ENCODE results near the gene CTCFL.

Gene CTCFL

GRCh38 chr20:57470666-57471495 is 54.1 kb downstream of the CTCFL start:
- TF ChIP-seq MAX (IDR thresholded peaks at IDR 0.05) (no peak), CEBPB (IDR thresholded peaks at IDR 0.05) (no peak), EGR1 (IDR thresholded peaks at IDR 0.05) (no peak), FOXM1 (IDR thresholded peaks at IDR 0.05; ENCODE audit: borderline replicate concordance, low read depth) (no peak), USF1 (IDR thresholded peaks at IDR 0.05) (no peak), CREB1 (IDR thresholded peaks at IDR 0.05; ENCODE audit: low read depth) (no peak), EP300 (IDR thresholded peaks at IDR 0.05; ENCODE audit: borderline replicate concordance) (no peak), NFIC (IDR thresholded peaks at IDR 0.05) (no peak), TEAD4 (IDR thresholded peaks at IDR 0.05) (no peak), TCF12 (IDR thresholded peaks at IDR 0.05; ENCODE audit: low read depth) (no peak), RAD21 (IDR thresholded peaks at IDR 0.05; ENCODE audit: low read depth) (no peak), ZBTB7A (IDR thresholded peaks at IDR 0.05; ENCODE audit: low read depth) (no peak), TAF1 (IDR thresholded peaks at IDR 0.05; ENCODE audit: low read depth) (no peak), YY1 (IDR thresholded peaks at IDR 0.05; ENCODE audit: low read depth) (no peak)
- TF ChIP-seq, protein P1, sequence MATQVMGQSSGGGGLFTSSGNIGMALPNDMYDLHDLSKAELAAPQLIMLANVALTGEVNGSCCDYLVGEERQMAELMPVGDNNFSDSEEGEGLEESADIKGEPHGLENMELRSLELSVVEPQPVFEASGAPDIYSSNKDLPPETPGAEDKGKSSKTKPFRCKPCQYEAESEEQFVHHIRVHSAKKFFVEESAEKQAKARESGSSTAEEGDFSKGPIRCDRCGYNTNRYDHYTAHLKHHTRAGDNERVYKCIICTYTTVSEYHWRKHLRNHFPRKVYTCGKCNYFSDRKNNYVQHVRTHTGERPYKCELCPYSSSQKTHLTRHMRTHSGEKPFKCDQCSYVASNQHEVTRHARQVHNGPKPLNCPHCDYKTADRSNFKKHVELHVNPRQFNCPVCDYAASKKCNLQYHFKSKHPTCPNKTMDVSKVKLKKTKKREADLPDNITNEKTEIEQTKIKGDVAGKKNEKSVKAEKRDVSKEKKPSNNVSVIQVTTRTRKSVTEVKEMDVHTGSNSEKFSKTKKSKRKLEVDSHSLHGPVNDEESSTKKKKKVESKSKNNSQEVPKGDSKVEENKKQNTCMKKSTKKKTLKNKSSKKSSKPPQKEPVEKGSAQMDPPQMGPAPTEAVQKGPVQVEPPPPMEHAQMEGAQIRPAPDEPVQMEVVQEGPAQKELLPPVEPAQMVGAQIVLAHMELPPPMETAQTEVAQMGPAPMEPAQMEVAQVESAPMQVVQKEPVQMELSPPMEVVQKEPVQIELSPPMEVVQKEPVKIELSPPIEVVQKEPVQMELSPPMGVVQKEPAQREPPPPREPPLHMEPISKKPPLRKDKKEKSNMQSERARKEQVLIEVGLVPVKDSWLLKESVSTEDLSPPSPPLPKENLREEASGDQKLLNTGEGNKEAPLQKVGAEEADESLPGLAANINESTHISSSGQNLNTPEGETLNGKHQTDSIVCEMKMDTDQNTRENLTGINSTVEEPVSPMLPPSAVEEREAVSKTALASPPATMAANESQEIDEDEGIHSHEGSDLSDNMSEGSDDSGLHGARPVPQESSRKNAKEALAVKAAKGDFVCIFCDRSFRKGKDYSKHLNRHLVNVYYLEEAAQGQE (IDR thresholded peaks at IDR 0.05; ENCODE audit: low read depth) = no peak

DNA sequence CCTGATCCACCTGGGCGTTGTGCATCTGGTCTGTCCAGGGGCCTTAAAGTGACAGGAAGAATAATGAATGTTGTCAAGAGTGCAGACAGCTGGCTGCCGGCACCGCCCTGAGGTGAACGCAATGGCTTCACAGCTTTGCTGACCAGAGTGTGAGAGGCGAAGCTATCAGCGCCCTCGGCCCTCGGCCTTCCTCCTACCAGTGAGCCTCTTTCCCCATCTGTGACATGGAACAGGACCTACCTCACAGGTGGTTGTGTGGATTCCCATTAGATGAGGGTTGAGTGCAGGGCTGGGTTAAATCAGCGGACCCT is 54.8 kb downstream of the CTCFL start:
- TF ChIP-seq USF1 (IDR thresholded peaks at IDR 0.05) = no peak
- no peak for TF ChIP-seq CEBPB (IDR thresholded peaks at IDR 0.05)
- TF ChIP-seq RAD21 (IDR thresholded peaks at IDR 0.05; ENCODE audit: low read depth) = no peak
- no peak for TF ChIP-seq TEAD4 (IDR thresholded peaks at IDR 0.05)
- 0 out of 2 replicates have a peak, but pooled peaks have one; percentile 42 for TF ChIP-seq TCF12 (IDR thresholded peaks at IDR 0.05; ENCODE audit: low read depth)
- TF ChIP-seq YY1 (IDR thresholded peaks at IDR 0.05; ENCODE audit: low read depth) = no peak

- TF ChIP-seq CREB1 (IDR thresholded peaks at IDR 0.05; ENCODE audit: low read depth) (no peak), MAX (IDR thresholded peaks at IDR 0.05) (no peak), EGR1 (IDR thresholded peaks at IDR 0.05) (no peak), TEAD4 (IDR thresholded peaks at IDR 0.05) (peak; percentile 75), TAF1 (IDR thresholded peaks at IDR 0.05; ENCODE audit: low read depth) (no peak), USF1 (IDR thresholded peaks at IDR 0.05) (no peak), NFIC (IDR thresholded peaks at IDR 0.05) (peak; percentile 29; the same call in 1 of the 2 replicates), CEBPB (IDR thresholded peaks at IDR 0.05) (no peak), ZBTB7A (IDR thresholded peaks at IDR 0.05; ENCODE audit: low read depth) (0 out of 2 replicates have a peak, but pooled peaks have one; percentile 34), RAD21 (IDR thresholded peaks at IDR 0.05; ENCODE audit: low read depth) (no peak), YY1 (IDR thresholded peaks at IDR 0.05; ENCODE audit: low read depth) (peak; percentile 20; the same call in 1 of the 2 replicates), FOXM1 (IDR thresholded peaks at IDR 0.05; ENCODE audit: borderline replicate concordance, low read depth) (no peak), TCF12 (IDR thresholded peaks at IDR 0.05; ENCODE audit: low read depth) (peak; percentile 75), EP300 (IDR thresholded peaks at IDR 0.05; ENCODE audit: borderline replicate concordance) (peak; percentile 65; the same call in 1 of the 2 replicates)
- TF ChIP-seq, protein P1 (IDR thresholded peaks at IDR 0.05; ENCODE audit: low read depth) = no peak
Observed at GRCh38 chr20:57469418-57470211, 55.3 kb downstream of the CTCFL start.

- TF ChIP-seq RAD21 (IDR thresholded peaks at IDR 0.05; ENCODE audit: low read depth) (no peak), CEBPB (IDR thresholded peaks at IDR 0.05) (0 out of 2 replicates have a peak, but pooled peaks have one; percentile 30), ZBTB7A (IDR thresholded peaks at IDR 0.05; ENCODE audit: low read depth) (0 out of 2 replicates have a peak, but pooled peaks have one; percentile 17), YY1 (IDR thresholded peaks at IDR 0.05; ENCODE audit: low read depth) (no peak), TAF1 (IDR thresholded peaks at IDR 0.05; ENCODE audit: low read depth) (no peak), EGR1 (IDR thresholded peaks at IDR 0.05) (no peak), EP300 (IDR thresholded peaks at IDR 0.05; ENCODE audit: borderline replicate concordance) (peak; percentile 54; the same call in 1 of the 2 replicates), USF1 (IDR thresholded peaks at IDR 0.05) (no peak), NFIC (IDR thresholded peaks at IDR 0.05) (no peak; the same call in 1 of the 2 replicates), MAX (IDR thresholded peaks at IDR 0.05) (peak; percentile 34; the same call in 1 of the 2 replicates), FOXM1 (IDR thresholded peaks at IDR 0.05; ENCODE audit: borderline replicate concordance, low read depth) (no peak), TCF12 (IDR thresholded peaks at IDR 0.05; ENCODE audit: low read depth) (peak; percentile 61; the same call in 1 of the 2 replicates), CREB1 (IDR thresholded peaks at IDR 0.05; ENCODE audit: low read depth) (no peak), TEAD4 (IDR thresholded peaks at IDR 0.05) (peak; percentile 7; the same call in 1 of the 2 replicates)
- TF ChIP-seq, protein P1 (IDR thresholded peaks at IDR 0.05; ENCODE audit: low read depth) = no peak
Observed at GRCh38 chr20:57468523-57469417, 56.2 kb downstream of the CTCFL start.
